Measurements from ENCODE around the gene SOX6.

The SOX6 gene

DNA sequence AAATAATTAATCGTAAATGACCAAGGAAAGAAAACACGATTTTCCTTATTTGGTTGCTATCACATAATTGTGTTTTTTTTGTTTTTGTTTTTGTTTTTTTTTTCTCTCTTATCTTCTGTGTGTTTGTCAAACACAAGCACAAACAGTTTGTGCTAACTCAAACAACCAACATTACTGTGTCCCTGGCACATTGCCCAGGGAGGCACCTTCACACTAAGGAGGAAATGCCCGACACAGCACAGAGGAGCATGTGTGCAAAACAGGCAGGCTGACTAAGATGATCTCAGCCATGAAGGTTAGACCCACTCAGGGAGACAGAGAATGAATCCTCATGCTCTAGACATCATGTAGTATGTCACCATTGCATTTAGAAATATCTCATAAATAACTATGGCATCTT lies 130.1 kb downstream of the SOX6 start:
- no peaks in the 10 kb centered on the region for H3K9me3 ChIP-seq (replicated peaks; ENCODE audit: insufficient read depth, low read length)
- H3K79me2 ChIP-seq (ENCODE audit: low read length): no peaks in the 10 kb centered on the region
- H3K27me3 ChIP-seq (replicated peaks; ENCODE audit: insufficient read depth, low read length): no peaks in the 10 kb centered on the region
- H3K9me2 ChIP-seq (replicated peaks; ENCODE audit: insufficient read depth, low read length): no peaks in the 10 kb centered on the region
- no peak overlapping the region for H3K4me3 ChIP-seq (ENCODE audit: low read length)
- no peak overlapping the region for H3K27ac ChIP-seq (ENCODE audit: low read length)
- peak; percentile 36 for DNase-seq
- peak overlapping the region; percentile 35; the same call in 1 of the 2 replicates for H3K4me2 ChIP-seq (ENCODE audit: low read depth, low read length)
- no peaks in the 10 kb centered on the region for H4K20me1 ChIP-seq (ENCODE audit: insufficient read depth, low read length)
- H3K9ac ChIP-seq (ENCODE audit: low read length): no peak overlapping the region
- no peaks in the 10 kb centered on the region for H3F3A ChIP-seq (ENCODE audit: insufficient read depth, low read length)
- H3K4me1 ChIP-seq (ENCODE audit: low read length): no peaks in the 10 kb centered on the region
- TF ChIP-seq CTCF (IDR thresholded peaks at IDR 0.05; ENCODE audit: low read length) (no peak), EZH2phosphoT487 (IDR thresholded peaks at IDR 0.05; ENCODE audit: low read length) (no peak), EZH2 (optimal IDR thresholded peaks at IDR 0.05; ENCODE audit: low read depth, low read length) (no peak)
- H3K36me3 ChIP-seq (replicated peaks; ENCODE audit: insufficient read depth, low read length): no peaks in the 10 kb centered on the region
- H2AFZ ChIP-seq (ENCODE audit: low read length): no peak overlapping the region

- Histone ChIP-seq H3K9me3 (replicated peaks; ENCODE audit: insufficient read depth, low read length) (no peaks in the 10 kb centered on the region), H3K4me3 (ENCODE audit: low read length) (no peak overlapping the region), H3K27me3 (replicated peaks; ENCODE audit: insufficient read depth, low read length) (no peaks in the 10 kb centered on the region), H3K4me1 (ENCODE audit: low read length) (no peaks in the 10 kb centered on the region), H4K20me1 (ENCODE audit: insufficient read depth, low read length) (no peaks in the 10 kb centered on the region), H3K79me2 (ENCODE audit: low read length) (no peaks in the 10 kb centered on the region), H3K4me2 (ENCODE audit: low read depth, low read length) (peak overlapping the region; percentile 35), H3K36me3 (replicated peaks; ENCODE audit: insufficient read depth, low read length) (no peaks in the 10 kb centered on the region), H2AFZ (ENCODE audit: low read length) (no peak overlapping the region), H3K27ac (ENCODE audit: low read length) (no peak overlapping the region), H3K9me2 (replicated peaks; ENCODE audit: insufficient read depth, low read length) (no peaks in the 10 kb centered on the region), H3F3A (ENCODE audit: insufficient read depth, low read length) (no peaks in the 10 kb centered on the region), H3K9ac (ENCODE audit: low read length) (no peak overlapping the region)
- TF ChIP-seq EZH2phosphoT487 (IDR thresholded peaks at IDR 0.05; ENCODE audit: low read length) (no peak), CTCF (IDR thresholded peaks at IDR 0.05; ENCODE audit: low read length) (no peak), EZH2 (optimal IDR thresholded peaks at IDR 0.05; ENCODE audit: low read depth, low read length) (no peak)
- peak; percentile 32 for DNase-seq
Observed at GRCh38 chr11:16225623-16226022, 130.7 kb downstream of the SOX6 start.

DNA sequence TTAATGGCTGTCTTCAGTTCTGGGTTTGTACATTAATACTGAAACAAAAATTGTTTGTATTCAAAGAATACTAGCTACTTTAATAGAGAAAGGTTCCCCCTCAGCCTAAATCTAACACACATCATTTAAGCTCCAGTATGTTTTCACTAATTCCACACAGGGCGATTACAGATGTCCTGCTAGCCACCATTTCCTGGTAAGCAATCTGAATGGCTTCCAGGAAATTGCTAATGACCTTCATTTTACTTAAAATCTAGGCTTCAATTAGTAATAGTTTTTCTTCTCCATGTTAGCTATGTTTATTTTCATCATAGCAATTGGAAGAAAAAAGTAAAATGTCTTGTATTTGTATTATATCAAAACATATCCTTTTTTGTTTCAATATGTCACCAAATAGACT lies 132.8 kb downstream of the SOX6 start:
- no peak overlapping the region for H3K9ac ChIP-seq (ENCODE audit: low read length)
- H3K4me2 ChIP-seq (ENCODE audit: low read depth, low read length): no peak overlapping the region

More for the DNA sequence above, 132.8 kb downstream of the SOX6 start:
- Histone ChIP-seq H3K27ac (ENCODE audit: low read length) (no peak overlapping the region), H2AFZ (ENCODE audit: low read length) (no peak overlapping the region), H3K9me3 (replicated peaks; ENCODE audit: insufficient read depth, low read length) (no peaks in the 10 kb centered on the region), H3F3A (ENCODE audit: insufficient read depth, low read length) (no peaks in the 10 kb centered on the region), H3K4me1 (ENCODE audit: low read length) (no peaks in the 10 kb centered on the region), H3K36me3 (replicated peaks; ENCODE audit: insufficient read depth, low read length) (no peaks in the 10 kb centered on the region), H3K9me2 (replicated peaks; ENCODE audit: insufficient read depth, low read length) (no peaks in the 10 kb centered on the region), H4K20me1 (ENCODE audit: insufficient read depth, low read length) (no peaks in the 10 kb centered on the region), H3K27me3 (replicated peaks; ENCODE audit: insufficient read depth, low read length) (no peaks in the 10 kb centered on the region), H3K79me2 (ENCODE audit: low read length) (no peaks in the 10 kb centered on the region), H3K4me3 (ENCODE audit: low read length) (no peak overlapping the region)
- DNase-seq: no peak
- TF ChIP-seq EZH2 (optimal IDR thresholded peaks at IDR 0.05; ENCODE audit: low read depth, low read length) (no peak), EZH2phosphoT487 (IDR thresholded peaks at IDR 0.05; ENCODE audit: low read length) (no peak), CTCF (IDR thresholded peaks at IDR 0.05; ENCODE audit: low read length) (no peak)

Data from MM.1S (cell line).